Effector memory CD4-positive, alpha-beta T cell (primary cell): ENCODE results near the gene CNTN5.

ENCODE experiments used
- DNase-seq, 3 donors: peaks; one replicate each; pipeline ENCODE4 v3.0.0-alpha.2; 2020
- H3K27ac ChIP-seq: 2 replicates; pipeline ENCODE4 v1.7.0; 2013; ENCODE audit warnings: mild to moderate bottlenecking, low read length, moderate library complexity; ENCODE audit not compliant: insufficient read depth, poor library complexity, severe bottlenecking
- H3K27me3 ChIP-seq: replicated peaks from 2 replicates; pipeline ENCODE4 v1.7.0; 2013; ENCODE audit warnings: mild to moderate bottlenecking, low read length; ENCODE audit not compliant: insufficient read depth, control insufficient read depth, poor library complexity, severe bottlenecking
- H3K36me3 ChIP-seq: 2 replicates; pipeline ENCODE4 v1.7.0; 2013; ENCODE audit warnings: mild to moderate bottlenecking, low read length, moderate library complexity; ENCODE audit not compliant: control insufficient read depth, insufficient read depth
- H3K4me1 ChIP-seq: 2 replicates; pipeline ENCODE4 v1.7.0; 2013; ENCODE audit warnings: low read length, mild to moderate bottlenecking; ENCODE audit not compliant: control insufficient read depth, insufficient read depth, poor library complexity, severe bottlenecking
- H3K4me3 ChIP-seq: 2 replicates; pipeline ENCODE4 v1.7.0; 2013; ENCODE audit warnings: low read length, low read depth, mild to moderate bottlenecking; ENCODE audit not compliant: insufficient read depth, poor library complexity, severe bottlenecking
- H3K9me3 ChIP-seq: 2 replicates; pipeline ENCODE4 v1.7.0; 2013; ENCODE audit warnings: mild to moderate bottlenecking, low read length, moderate library complexity; ENCODE audit not compliant: control insufficient read depth

CNTN5 gene

DNA sequence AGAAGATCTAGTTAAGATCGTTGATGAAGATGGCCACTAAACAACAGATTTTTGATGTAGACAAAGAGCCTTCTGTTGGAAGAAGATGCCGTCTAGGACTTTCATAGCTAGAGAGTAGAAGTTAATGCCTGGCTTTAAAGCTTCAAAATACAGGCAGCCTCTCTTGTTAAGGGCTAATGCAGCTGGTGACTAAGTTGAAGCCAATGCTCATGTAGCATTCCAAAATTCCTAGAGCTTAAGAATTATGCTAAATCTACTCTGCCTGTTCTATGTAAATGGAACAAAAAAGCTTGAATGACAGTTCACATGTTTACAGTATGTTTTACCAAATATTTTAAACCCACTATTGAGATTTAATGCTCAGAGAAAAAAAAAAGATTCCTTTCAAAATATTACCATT is 492.6 kb downstream of the CNTN5 start:
- no peak for DNase-seq
- Histone ChIP-seq H3K4me1 (no peaks in the 10 kb centered on the region), H3K27me3 (no peaks in the 10 kb centered on the region), H3K36me3 (no peaks in the 10 kb centered on the region), H3K9me3 (no peaks in the 10 kb centered on the region), H3K4me3 (no peak overlapping the region), H3K27ac (no peak overlapping the region)

DNA sequence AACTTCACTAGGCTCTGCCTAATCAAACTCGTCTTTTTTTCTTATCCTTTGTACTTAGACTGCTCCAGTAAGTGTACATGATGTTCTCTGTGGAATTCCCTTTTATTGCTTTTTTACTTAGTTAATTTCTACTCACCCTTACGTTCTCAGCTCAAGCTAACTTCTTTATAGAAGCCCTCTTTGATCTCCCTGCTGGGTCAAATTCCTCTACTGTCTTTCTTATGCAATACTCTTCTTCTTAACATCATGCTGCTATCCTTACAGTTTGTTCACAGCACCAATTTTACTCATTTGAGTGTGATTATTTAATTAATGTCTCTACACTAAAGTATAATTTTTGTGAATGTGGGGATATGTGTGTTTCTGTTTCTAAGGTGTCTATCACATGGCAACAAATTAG is 498.3 kb downstream of the CNTN5 start:
- Histone ChIP-seq H3K36me3 (no peaks in the 10 kb centered on the region), H3K27me3 (no peaks in the 10 kb centered on the region), H3K27ac (no peak overlapping the region), H3K4me1 (no peaks in the 10 kb centered on the region), H3K4me3 (no peak overlapping the region), H3K9me3 (no peaks in the 10 kb centered on the region)
- DNase-seq, result no peak

DNA sequence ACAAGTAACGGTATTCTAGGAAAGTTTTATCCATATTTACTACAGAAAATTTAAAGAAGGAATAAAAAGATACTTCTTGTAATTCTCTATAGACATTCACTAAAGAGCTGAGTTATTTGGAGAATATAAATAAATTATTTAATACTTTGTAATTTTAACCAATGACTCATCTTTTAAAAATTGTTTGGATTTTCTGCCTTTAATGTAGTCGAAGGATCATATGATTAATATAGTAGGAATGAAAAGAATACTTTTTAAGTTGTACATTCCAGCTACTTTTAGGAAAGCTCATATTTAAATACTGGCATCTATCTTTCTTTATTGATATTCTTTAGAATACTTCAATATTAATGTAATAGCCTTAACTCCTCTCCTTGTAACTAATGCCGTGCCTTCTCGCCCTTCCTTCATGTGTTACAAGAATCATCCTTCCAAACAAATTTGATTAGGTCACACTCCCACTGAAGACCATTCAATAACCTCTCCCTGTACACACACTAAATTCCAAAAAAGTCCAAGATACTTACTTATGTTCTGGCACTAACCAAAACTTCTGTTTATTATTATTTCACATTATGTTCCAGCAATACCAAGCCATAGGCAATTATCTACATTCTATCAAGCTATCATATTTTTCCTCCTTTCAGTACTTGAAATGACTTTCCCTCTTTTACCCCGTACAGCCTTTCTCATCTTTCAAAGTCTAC is 501.9 kb downstream of the CNTN5 start:
- Histone ChIP-seq H3K4me3 (no peak overlapping the region), H3K36me3 (no peaks in the 10 kb centered on the region), H3K27me3 (no peaks in the 10 kb centered on the region), H3K27ac (no peak overlapping the region), H3K9me3 (no peaks in the 10 kb centered on the region), H3K4me1 (no peaks in the 10 kb centered on the region)
- DNase-seq, result no peak

DNA sequence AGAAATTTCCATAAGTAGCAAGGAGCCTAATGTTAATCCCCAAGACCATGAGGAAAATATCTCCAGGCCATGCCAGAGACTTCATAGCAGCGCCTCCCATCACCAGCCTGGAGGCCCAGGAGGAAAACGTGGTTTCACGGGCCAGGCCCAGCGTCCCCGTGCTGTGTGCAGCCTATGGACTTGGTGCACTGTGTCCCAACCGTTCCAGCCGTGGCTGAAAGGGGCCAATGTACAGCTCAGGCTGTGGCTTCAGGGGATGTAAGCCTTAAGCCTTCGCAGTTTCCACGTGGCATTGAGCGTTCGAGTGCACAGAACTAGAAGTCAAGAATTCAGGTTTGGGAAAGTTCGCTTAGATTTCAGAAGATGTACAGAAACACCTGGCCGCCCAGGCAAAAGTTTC is 510.7 kb downstream of the CNTN5 start:
- Histone ChIP-seq H3K36me3 (no peaks in the 10 kb centered on the region), H3K27ac (no peak overlapping the region)
- no peak for DNase-seq

DNA sequence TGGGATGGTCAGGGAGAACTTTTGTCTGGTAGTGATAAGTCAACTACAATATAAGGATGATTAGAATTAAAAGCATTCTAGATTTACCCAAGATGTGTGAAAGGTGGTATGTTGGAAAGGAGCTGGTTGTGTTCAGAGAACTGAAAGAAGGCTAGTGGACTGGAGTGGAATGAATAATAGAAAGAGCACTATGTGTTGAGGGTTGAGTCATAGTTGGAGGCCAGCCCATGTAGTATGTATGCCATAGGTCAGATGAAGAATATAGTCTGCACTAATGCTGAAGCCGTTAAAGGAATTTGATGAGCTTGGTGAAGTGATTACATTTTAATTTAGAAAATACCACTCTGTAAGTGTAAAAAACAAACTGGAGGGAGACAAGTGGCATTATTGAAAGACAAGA is 514.1 kb downstream of the CNTN5 start:
- no peaks in the 10 kb centered on the region for H3K36me3 ChIP-seq

More for the DNA sequence above, 510.7 kb downstream of the CNTN5 start:
- H3K4me1 ChIP-seq, result no peaks in the 10 kb centered on the region
- no peak overlapping the region for H3K4me3 ChIP-seq
- H3K27me3 ChIP-seq, result no peaks in the 10 kb centered on the region
- H3K9me3 ChIP-seq, result peaks cover 4% of the 10 kb centered on the region

DNA sequence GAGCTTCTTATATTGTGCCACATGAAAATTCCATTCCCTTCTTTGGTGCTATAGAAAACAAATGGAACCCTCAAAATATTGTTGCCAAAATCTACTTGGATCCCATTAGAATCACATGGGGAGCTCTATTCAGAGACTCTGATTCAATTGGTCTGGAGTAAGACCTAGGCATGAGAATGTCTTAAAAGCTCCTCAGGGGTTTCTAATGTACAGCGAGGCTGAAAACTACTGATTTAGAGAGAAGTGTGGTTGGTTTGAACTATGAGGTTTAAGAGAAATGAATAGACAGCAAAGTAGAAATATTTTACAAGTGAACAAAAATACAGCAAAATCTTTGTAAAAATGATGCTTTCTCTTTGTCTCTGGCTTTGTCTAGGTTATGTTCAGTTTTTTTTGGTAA is 514.7 kb downstream of the CNTN5 start:
- no peak overlapping the region for H3K4me3 ChIP-seq

More for the DNA sequence above, 514.1 kb downstream of the CNTN5 start:
- no peak for DNase-seq
- H3K27me3 ChIP-seq, result no peaks in the 10 kb centered on the region
- peaks cover 4% of the 10 kb centered on the region for H3K9me3 ChIP-seq
- no peaks in the 10 kb centered on the region for H3K4me1 ChIP-seq
- H3K4me3 ChIP-seq, result no peak overlapping the region
- H3K27ac ChIP-seq, result no peak overlapping the region

DNA sequence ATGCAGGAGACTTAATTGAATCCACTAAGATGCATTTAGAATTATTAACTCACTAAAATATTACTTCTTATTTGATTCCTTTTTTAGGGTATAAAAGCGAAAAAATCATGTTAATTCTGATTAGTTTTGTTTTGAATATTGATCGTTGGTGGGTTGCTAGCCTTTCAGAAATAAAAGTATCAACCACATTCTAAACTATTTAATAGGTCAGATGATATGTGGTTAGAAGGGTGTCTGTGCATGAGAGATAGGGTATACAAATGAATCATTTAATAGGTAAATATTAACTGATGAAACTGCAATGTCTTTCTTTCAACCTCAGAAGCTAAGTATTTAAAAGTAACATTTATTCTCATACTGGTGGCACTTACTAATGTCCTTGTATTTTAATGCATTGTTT is 515.1 kb downstream of the CNTN5 start:
- Histone ChIP-seq H3K4me3 (no peak overlapping the region), H3K36me3 (no peaks in the 10 kb centered on the region), H3K27me3 (no peaks in the 10 kb centered on the region), H3K27ac (no peak overlapping the region), H3K9me3 (peaks cover 4% of the 10 kb centered on the region), H3K4me1 (no peaks in the 10 kb centered on the region)
- no peak for DNase-seq

More for the DNA sequence above, 514.7 kb downstream of the CNTN5 start:
- Histone ChIP-seq H3K27ac (no peak overlapping the region), H3K36me3 (no peaks in the 10 kb centered on the region), H3K9me3 (peaks cover 4% of the 10 kb centered on the region), H3K27me3 (no peaks in the 10 kb centered on the region), H3K4me1 (no peaks in the 10 kb centered on the region)
- no peak for DNase-seq

DNA sequence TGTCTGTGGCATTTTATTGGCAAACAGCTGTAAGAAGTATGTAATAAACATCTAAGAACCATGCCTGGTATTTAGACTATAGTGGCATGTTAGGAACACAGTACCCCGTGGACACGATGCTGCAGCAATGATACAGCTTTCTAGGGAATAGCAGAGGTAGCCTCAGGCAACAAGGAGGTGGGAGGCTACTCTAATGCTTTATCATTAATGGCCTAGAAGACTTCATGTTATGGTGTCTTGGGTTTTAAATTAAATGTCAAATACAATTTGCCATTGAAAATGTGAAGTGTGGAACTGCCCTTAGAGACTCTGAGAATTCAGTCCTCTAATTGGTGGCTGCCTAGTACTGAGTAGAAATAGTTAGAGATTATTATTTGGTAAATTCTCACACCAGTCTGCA is 516.9 kb downstream of the CNTN5 start:
- no peaks in the 10 kb centered on the region for H3K36me3 ChIP-seq
- DNase-seq, result no peak
- no peak overlapping the region for H3K27ac ChIP-seq
- no peaks in the 10 kb centered on the region for H3K4me1 ChIP-seq
- H3K27me3 ChIP-seq, result no peaks in the 10 kb centered on the region
- no peak overlapping the region for H3K4me3 ChIP-seq
- peaks cover 4% of the 10 kb centered on the region for H3K9me3 ChIP-seq

DNA sequence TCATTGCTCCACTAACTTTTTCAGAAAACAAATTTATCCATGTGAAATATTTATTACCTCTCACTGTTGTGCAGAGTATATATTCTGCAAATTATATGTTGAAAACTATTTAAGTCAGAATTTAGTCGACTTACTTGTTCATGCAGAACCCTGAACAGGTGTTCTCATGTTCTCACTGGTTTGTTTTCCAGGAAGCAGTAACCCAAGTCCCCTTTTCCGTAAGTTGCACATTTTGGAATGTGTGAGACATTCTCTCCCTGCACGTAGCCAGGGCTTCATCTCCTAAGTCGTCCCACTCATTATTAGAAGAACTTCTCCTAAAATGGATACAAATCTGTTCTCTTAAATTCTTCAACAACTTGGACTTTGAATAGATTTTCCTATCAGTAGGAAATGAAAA is 524.9 kb downstream of the CNTN5 start:
- Histone ChIP-seq H3K4me3 (no peak overlapping the region), H3K27ac (no peak overlapping the region), H3K9me3 (no peaks in the 10 kb centered on the region), H3K36me3 (no peaks in the 10 kb centered on the region), H3K4me1 (no peaks in the 10 kb centered on the region), H3K27me3 (no peaks in the 10 kb centered on the region)
- DNase-seq, result no peak

DNA sequence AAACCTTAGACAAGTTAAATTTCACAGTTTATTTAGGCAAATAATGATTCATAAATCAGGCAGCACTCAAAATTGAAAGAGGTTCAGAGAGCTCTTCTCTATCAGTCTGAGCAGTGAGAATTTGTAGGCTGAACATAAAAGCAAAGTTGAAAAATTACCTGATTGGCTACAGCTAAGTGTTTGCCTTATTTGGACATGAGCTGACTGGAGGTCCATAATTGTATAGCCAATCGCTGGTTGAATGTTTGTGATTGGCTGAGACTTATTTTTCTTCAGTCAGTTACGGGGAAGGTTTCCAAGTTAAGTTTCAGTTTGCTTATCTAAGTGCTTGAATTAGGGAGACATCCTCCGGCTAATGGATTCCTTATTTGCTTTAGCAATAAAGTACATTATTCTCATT is 527.5 kb downstream of the CNTN5 start:
- DNase-seq, result no peak

More for the DNA sequence above, 527.5 kb downstream of the CNTN5 start:
- Histone ChIP-seq H3K36me3 (no peaks in the 10 kb centered on the region), H3K4me1 (no peaks in the 10 kb centered on the region), H3K27ac (no peak overlapping the region), H3K27me3 (no peaks in the 10 kb centered on the region), H3K4me3 (no peak overlapping the region), H3K9me3 (no peaks in the 10 kb centered on the region)
